ENCODE measurements around the gene MAGEA11.
"Not testable (repeated sequence)": the region's sequence is repeated elsewhere in the genome, so short reads cannot be mapped to it uniquely, and the experiment has no call there.

Gene MAGEA11

GRCh38 chrX:149711545-149712236 lies at the start of gene MAGEA11:
Gene MAGEA11, plus strand, starts transcription at chrX:149712060. Its CDS starts 1,100 bp downstream, at chrX:149713160.
- no peak for DNase-seq

GRCh38 chrX:149675088-149675487 lies 36.8 kb upstream of the MAGEA11 start:
- not testable (repeated sequence) for DNase-seq

- not testable (repeated sequence) for DNase-seq
Observed at GRCh38 chrX:149675554-149675953, 36.3 kb upstream of the MAGEA11 start.

DNA sequence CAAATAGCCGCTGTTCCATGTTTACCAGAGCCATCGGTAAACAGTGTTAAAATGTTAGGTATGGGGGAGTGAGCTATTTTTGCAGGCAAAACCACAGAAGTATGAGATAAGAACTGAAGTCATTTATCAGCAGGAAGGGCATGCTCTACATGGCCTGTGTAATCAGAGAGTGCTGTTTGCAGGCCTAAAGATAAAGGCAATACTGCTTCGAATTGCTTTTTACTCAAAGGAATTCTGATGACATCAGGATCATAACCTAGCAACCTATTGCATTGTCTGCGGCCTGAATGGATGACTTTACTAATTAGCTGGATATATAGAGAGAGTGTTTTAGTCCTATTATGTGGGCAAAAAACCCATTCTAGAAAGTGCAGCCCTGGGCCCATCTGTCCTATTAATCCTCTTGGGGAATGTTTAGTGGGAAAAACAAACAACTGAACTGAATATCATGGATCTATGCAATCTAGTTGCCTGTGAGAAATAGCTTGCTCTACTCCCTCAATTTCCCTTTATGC lies 32.6 kb upstream of the MAGEA11 start:
- DNase-seq: not testable (repeated sequence)

- DNase-seq: no peak
Observed at GRCh38 chrX:149681182-149681581, 30.7 kb upstream of the MAGEA11 start.

- DNase-seq: no peak
Observed at GRCh38 chrX:149682031-149682430, 29.8 kb upstream of the MAGEA11 start.

DNA sequence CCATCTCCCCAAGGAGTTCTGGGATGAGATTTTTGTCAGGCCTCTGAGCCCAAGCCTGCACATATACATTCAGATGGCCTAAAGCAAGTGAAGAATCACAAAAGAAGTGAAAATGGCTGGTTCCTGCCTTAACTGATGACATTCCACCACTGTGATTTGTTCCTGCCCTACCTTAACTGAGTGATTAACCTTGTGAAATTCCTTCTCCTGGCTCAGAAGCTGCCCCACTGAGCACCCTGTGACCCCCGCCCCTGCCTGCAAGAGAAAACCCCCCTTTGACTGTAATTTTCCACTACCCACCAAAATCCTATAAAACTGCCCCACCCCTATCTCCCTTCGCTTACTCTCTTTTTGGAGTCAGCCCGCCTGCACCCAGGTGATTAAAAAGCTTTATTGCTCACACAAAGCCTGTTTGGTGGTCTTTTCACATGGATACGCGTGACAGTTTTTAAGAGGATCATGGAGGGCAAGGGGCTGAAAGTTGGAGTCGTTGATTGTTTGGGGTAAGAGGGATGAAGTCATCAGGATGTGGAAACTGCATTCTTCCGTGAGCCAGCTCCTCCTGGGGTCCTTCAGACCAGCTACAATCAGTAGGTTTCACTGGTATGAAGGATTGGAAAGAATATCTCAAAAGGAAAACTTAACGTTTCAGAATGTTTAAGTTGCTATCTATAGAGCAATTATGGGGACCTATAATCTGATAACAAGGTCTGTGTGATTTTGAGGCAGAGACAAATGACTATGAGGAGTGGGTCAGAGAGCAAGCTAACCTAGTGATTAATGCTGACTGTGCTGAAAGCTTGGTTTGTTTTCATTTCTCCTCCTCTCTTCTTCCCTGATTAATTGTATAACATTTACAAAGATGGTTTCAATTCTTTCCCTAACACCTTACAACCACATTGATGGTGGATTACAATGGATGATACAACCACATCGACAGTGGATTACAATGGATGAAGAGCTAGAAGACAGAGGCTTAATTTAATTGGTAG lies 28.6 kb upstream of the MAGEA11 start:
- DNase-seq: no peak

- DNase-seq: no peak
Observed at GRCh38 chrX:149683966-149684730, 27.7 kb upstream of the MAGEA11 start.

DNA sequence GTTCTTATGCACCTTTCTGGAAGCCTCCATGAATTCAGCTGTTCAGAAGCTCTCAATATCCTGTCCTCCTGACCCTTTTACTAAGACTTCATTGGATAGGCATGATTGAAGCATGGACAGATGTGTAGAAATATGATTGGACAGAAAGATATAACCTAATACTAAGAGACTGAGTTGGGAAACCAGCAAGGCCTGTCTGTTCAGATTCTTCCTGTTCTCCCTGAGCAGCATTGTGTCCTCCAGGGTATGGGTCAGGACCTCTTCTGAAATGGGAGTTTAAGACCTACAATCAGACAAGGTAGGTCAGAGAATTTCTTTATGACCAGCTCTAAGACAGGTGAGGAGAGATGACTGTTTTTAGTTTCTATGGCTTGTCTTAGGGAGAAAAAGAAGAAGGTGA lies 23.9 kb upstream of the MAGEA11 start:
- no peak for DNase-seq

DNA sequence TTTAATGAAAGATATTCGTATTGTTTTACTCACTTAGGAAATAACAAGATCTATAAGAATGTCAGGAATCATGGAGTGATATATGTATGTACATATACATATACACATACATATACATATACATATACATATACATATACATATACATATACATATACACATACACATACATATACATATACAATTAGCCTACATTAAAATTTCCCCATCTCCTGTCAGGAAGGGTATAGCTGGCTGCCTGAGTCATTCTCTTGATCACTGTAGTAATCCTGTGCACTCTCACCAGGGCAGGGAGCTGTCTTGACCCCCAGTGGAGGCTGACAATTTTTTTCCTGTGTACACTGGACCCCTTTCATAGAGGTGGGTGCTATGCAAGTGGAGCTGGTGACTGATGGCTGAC lies 23.3 kb upstream of the MAGEA11 start:
- DNase-seq: no peak

- no peak for DNase-seq
Observed at GRCh38 chrX:149691794-149692193, 20.1 kb upstream of the MAGEA11 start.

DNA sequence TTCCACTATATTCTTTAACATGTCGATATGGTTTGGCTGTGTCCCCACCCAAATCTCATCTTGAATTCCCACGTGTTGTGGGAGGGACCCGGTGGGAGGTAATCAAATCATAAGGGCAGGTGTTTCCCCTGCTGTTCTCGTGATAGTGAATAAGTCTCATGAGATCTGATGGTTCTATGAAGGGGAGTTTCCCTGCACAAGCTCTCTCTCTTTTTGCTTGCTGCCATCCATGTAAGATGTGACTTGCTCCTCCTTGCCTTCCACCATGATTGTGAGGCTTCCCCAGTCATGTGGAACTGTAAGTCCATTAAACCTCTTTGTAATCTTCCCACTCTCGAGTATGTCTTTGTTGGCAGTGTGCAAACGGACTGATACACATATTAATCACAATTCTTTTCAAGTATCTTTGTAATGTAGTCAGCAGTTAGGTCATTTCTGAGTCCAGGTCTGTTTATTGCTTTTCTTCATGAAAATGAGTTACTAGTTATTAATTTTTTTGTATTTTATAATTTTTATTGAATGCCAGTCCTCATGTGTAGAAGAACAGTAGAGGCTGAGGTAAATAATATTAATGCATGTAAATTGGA lies 19.1 kb upstream of the MAGEA11 start:
- not testable (repeated sequence) for DNase-seq

- DNase-seq: no peak
Observed at GRCh38 chrX:149699761-149700160, 12.1 kb upstream of the MAGEA11 start.

DNA sequence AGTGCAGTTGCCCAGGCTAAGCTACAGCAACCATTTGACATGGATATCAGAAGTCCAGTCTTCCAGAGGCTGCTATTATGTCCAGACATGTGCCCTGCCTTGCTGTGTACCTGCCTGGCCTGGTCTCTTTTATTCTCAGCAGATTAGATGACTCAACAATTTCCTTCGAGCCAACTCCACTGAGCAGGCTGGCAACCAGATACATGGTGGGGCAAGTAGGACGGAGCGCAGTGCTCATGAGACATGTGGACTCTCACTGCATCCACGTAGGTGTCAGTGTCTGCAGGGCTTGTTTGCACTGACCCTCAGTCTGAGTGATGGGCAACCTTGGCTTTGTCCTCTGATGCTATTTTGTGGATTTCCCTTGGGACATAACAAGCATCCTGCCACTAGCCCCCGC lies 7.2 kb upstream of the MAGEA11 start:
- no peak for DNase-seq

DNA sequence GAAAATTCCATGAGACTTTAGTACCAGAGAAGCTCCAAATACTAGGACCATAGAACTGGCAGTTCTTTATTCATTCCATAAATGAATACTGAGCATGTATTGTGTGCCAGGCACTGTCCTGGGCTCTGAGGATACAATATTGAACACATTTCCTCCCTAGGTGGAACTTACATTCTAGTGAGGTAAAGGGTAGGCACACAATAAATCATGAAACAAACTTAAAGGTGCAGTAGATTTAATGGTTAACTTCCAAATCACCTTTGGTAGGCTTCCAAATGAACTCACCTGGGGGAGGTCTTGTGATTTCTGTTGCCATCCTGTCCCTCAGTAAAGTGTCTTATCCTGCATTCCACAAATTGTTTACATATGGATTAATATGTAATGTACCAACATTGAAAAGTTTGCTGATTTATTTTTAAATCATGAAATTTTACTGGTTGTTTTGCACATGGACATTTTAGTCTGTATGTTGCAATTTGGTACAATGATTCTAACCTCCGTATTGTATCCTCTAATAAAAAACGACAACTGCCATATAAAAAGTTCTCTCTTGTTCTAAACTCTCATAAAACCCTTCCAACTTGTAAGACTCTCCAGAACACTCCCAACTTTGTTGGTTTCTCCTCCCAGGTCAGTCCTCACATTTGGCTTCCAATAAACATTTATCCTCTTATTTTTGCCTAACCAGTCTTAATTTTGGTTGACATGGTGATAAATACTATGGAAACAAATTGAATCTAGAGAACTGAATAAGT lies 4.5 kb upstream of the MAGEA11 start:
- no peak for DNase-seq

DNA sequence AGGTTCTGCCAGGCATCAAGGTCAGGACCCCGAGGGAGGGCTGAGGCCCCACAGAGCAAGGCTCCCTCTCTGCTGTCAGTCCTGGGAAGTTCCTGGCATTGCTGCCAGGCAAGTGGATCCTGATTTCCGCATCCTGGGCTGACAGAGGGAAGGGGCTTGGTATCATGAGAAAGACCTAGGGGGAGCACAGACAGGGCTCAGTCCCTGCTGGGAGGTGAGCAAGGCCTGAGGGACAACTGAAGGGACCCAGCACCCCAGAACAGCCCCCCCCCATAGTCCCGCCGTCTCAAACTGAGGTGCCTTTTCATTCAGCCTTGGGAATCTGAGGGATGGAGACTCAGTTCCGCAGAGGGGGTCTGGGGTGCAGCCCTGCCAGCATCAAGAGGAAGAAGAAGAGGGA lies 971 bp downstream of the MAGEA11 start:
- DNase-seq: no peak

DNA sequence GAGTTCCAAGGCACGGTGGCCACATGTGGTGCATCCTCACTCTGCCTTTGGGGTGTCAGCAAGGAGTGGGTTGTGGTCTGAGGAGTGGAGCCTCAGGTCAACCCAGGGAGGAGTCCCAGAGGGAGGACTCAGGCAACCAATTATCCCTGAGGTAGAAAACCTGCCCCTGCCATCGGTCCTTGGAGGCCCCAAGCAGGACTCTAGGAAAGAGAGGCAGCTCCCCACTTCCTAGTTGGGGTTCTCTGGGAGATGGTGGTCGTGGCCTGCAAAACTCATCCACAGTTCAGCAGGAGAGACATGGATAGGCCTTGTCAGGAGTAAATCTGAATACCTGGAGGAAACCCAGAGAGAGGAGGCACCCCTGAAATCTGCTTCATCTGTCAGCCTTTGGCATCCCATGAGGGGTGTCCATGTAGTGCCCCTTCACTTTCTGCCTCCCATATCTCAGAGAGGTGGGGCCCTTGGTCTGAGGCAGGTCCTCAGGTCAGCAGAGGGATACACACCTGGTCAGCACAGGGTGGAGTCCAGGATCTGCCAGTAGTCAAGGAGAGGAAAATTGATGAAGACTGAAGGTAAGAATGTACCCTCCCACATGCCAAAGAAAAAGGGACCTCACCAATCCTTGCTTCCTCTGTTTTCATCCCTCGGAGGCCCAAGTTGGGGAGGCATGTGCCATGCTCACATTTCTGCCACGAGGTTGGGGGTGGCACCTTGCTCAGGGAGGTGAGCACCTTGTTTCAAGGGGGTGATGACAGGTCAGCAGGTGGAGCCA lies 1.6 kb downstream of the MAGEA11 start:
- no peak for DNase-seq

DNA sequence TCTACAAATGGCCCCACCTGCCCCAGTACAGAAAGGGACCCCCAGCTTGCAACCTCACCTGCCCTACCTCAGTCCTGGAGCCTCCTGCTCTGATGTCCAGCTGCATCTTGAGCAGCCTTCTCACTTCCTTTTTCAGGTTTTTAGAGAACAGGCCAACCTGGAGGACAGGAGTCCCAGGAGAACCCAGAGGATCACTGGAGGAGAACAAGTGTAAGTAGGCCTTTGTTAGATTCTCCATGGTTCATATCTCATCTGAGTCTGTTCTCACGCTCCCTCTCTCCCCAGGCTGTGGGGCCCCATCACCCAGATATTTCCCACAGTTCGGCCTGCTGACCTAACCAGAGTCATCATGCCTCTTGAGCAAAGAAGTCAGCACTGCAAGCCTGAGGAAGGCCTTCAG lies 3.6 kb downstream of the MAGEA11 start:
- DNase-seq: no peak

DNA sequence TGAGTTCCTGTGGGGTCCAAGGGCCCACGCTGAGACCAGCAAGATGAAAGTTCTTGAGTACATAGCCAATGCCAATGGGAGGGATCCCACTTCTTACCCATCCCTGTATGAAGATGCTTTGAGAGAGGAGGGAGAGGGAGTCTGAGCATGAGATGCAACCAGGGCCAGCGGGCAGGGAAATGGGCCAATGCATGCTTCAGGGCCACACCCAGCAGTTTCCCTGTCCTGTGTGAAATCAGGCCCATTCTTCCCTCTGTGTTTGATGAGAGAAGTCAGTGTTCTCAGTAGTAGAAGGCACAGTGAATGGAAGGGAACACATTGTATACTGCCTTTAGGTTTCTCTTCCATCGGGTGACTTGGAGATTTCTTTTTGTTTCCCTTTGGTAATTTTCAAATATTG lies 4.8 kb downstream of the MAGEA11 start:
- no peak for DNase-seq

DNA sequence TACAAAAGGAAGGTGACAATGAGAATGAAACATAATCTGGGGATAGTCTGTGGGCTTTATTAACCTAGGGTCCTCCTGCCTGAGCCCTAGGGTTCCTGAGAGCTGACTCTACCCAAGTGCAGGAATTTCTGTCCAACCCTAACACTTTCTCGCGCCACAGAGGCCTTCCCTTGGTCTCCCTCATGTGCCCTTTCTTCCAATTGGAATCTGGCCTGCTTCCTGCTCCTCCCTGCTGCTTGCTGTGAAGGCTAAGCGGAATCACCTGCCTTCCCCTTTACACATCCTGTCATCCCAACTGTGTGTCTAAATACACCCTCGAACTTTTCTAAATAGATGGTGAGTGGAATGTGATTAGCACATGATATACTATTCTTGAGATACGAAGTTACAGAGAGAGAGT lies 5.9 kb downstream of the MAGEA11 start:
- no peak for DNase-seq

GRCh38 chrX:149718757-149719156 lies 6.9 kb downstream of the MAGEA11 start:
- DNase-seq: no peak

Measured in NCI-H446 treated with DMSO at 0.1 percent for 48 hours (cell line).